Measurements from ENCODE around the gene ADAMTS17. TPM values are rescaled to one million over a fixed set of nuclear protein-coding genes. Genes with fewer than 3 reads are reported as not detected.

ADAMTS17 gene
- total and polyA plus RNA-seq, 9 donors = 3.1 to 8.2 (median 5.2) TPM

DNA sequence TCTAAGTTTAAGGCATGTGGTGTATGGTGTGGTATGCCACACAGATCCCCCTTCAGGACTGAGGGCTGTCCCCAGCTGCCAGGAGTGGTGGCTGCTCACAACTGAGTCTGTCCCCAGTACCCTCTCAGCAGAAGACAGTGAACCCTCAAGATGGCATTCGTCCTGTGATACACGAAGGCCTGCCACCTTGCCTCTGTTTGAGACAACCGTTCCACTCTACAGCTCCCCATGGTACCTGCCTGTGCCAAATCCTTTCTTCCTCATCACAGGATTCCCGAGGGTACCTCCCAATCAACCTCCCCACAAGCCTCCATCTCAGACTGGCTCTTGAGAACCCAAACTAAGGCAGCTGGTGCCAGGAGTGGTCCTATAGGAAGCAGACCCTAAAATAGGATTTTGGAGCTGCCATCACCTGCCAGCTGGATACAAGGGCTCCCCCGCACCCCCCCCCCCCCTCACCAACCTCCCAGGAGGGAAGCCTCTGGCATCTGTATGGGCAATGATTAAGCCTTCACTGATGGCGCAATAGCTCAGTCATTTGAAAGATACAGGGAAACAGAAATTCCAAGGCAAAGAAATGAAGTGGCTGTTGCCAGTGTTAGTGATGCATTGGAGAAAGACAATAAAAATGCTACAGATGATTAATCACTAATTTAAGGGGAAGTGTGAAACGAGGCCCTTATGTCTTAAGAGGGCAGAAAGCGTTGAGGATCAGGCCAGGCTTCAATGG lies 378.5 kb downstream of the ADAMTS17 start:
- 62% methylated on average over 5 of the region's 8 CpGs for WGBS (ENCODE audit: insufficient coverage)
- Histone ChIP-seq H3K27me3 (ENCODE audit: control insufficient read depth, insufficient read depth, low read length) (no peaks in the 10 kb centered on the region), H3K4me1 (ENCODE audit: control insufficient read depth, insufficient read depth, low read length) (peaks cover 5% of the 10 kb centered on the region), H3K36me3 (ENCODE audit: control insufficient read depth, insufficient read depth, low read length) (no peaks in the 10 kb centered on the region), H3K4me3 (ENCODE audit: low read length) (no peak overlapping the region), H3K9me3 (replicated peaks; ENCODE audit: control insufficient read depth, low read depth, low read length) (no peaks in the 10 kb centered on the region), H3K27ac (ENCODE audit: low read length) (no peak overlapping the region)
- DNase-seq = no peak

DNA sequence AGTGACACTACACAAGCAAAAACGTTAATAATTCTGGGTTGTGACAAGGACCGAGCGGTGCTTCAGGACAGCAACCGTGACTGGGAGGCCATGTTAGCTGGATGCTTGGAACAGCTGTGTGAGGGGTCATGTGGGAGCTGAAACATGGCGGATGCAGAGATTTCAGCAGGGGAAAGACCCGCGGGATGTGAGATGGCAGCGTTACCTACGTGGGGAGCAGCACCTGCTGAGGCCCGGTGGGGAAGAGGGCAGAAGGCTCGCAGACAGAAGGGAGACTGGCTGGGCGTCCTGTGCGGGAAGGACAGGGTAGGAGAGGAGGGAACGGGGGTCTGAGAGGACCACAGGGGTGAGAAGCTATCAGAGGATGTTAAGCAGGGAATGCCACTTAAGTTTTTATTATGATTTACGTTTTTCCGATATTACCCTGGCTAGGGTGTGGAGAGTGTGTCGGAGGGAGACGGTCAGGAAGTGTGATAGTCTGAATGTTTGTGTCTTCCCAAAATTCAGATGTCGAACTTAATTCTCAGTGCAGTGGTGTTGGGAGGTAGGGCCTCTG lies 379.7 kb downstream of the ADAMTS17 start:
- H3K36me3 ChIP-seq (ENCODE audit: control insufficient read depth, insufficient read depth, low read length) = no peaks in the 10 kb centered on the region
- peaks cover 3% of the 10 kb centered on the region for H3K4me1 ChIP-seq (ENCODE audit: control insufficient read depth, insufficient read depth, low read length)
- H3K4me3 ChIP-seq (ENCODE audit: low read length) = no peak overlapping the region
- H3K27me3 ChIP-seq (ENCODE audit: control insufficient read depth, insufficient read depth, low read length) = no peaks in the 10 kb centered on the region
- H3K9me3 ChIP-seq (replicated peaks; ENCODE audit: control insufficient read depth, low read depth, low read length) = no peaks in the 10 kb centered on the region
- DNase-seq = no peak
- H3K27ac ChIP-seq (ENCODE audit: low read length) = no peak overlapping the region
- 86% methylated on average over 19 of the region's 19 CpGs for WGBS (ENCODE audit: insufficient coverage)

DNA sequence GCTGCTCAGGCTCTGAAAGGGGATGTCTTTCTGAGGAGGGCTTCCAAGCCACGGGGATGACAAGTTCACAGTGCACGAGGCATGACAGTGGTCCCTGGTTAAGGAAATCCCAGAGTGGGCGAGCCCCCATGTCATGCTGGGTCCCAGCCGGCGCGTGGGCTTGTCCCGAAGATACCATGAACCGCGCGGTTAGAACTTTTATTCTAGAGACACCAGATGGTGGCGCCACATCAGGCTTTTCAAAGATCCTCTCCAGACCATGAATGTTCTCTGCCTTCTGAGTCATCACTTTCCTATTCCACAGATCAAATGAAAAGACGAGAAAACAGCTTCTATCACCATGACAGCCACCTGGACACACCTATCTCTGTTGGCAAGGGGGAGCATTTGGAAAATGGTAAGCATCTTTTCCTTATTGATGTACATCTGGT lies 380.7 kb downstream of the ADAMTS17 start:
- Histone ChIP-seq H3K36me3 (ENCODE audit: control insufficient read depth, insufficient read depth, low read length) (no peaks in the 10 kb centered on the region), H3K9me3 (replicated peaks; ENCODE audit: control insufficient read depth, low read depth, low read length) (no peaks in the 10 kb centered on the region), H3K27me3 (ENCODE audit: control insufficient read depth, insufficient read depth, low read length) (no peaks in the 10 kb centered on the region), H3K4me3 (ENCODE audit: low read length) (no peak overlapping the region), H3K27ac (ENCODE audit: low read length) (no peak overlapping the region), H3K4me1 (ENCODE audit: control insufficient read depth, insufficient read depth, low read length) (peaks cover 3% of the 10 kb centered on the region)
- 65% methylated on average over 11 of the region's 12 CpGs for WGBS (ENCODE audit: insufficient coverage)
- no peak for DNase-seq

DNA sequence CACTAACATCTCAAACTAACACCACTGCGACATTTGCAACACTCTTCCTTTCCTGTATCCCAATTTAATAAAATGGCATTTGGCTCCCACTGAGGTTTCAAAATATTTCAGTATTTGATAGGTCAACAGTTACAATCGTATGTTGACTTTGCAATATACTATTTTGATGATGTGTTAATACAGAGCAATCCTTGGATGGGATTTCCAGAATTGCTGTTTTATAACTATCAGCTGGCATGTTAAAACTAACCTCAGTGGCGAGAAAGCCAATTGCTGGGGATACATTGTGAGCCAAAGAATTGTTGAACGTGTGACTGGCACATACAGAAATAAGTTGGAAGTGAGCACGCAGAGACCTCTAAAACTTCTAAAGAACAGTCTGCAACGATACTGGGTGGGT lies 382.4 kb downstream of the ADAMTS17 start:
- 67% methylated on average over 2 of the region's 6 CpGs for WGBS (ENCODE audit: insufficient coverage)

DNA sequence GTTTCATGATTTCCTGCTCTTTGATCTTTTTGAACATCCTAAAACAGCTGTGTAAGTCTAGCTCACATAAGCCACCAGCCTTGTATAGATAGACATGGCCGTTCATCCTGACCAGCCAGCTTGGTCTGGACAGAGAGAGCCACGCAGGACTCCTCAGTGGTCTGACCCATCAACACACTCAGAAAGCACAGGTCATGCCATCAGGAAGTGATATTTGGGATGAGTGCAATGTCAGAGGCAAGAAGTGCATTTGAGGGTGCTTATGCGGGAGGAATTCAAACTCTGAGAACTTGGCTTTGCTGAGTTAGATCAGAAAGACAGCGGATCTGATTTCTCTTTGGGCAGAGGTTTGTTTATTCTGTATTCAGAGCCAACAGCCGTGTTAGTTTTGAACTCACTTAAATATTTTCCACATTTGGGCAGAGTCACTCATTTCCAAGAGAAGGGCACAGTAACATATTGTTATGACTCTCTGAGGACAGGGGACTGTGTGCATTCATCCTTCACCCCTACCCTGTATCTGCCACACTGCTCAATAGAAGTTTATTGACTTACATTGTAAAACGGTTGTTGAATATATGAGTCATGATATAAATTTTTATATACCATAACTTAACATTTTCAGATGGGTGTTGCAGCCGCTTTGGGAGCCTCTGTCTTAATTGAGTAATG lies 383.2 kb downstream of the ADAMTS17 start:
- Histone ChIP-seq H3K27ac (ENCODE audit: low read length) (no peak overlapping the region), H3K27me3 (ENCODE audit: control insufficient read depth, insufficient read depth, low read length) (no peaks in the 10 kb centered on the region), H3K36me3 (ENCODE audit: control insufficient read depth, insufficient read depth, low read length) (no peaks in the 10 kb centered on the region), H3K4me3 (ENCODE audit: low read length) (no peak overlapping the region), H3K9me3 (replicated peaks; ENCODE audit: control insufficient read depth, low read depth, low read length) (no peaks in the 10 kb centered on the region), H3K4me1 (ENCODE audit: control insufficient read depth, insufficient read depth, low read length) (peaks cover 18% of the 10 kb centered on the region)
- WGBS (ENCODE audit: insufficient coverage) = 86% methylated on average over 1 of the region's 7 CpGs
- DNase-seq = no peak

More for the DNA sequence above, 382.4 kb downstream of the ADAMTS17 start:
- no peak overlapping the region for H3K4me3 ChIP-seq (ENCODE audit: low read length)
- peaks cover 14% of the 10 kb centered on the region for H3K4me1 ChIP-seq (ENCODE audit: control insufficient read depth, insufficient read depth, low read length)
- H3K36me3 ChIP-seq (ENCODE audit: control insufficient read depth, insufficient read depth, low read length) = no peaks in the 10 kb centered on the region
- no peaks in the 10 kb centered on the region for H3K9me3 ChIP-seq (replicated peaks; ENCODE audit: control insufficient read depth, low read depth, low read length)
- H3K27me3 ChIP-seq (ENCODE audit: control insufficient read depth, insufficient read depth, low read length) = no peaks in the 10 kb centered on the region
- H3K27ac ChIP-seq (ENCODE audit: low read length) = no peak overlapping the region
- no peak for DNase-seq

DNA sequence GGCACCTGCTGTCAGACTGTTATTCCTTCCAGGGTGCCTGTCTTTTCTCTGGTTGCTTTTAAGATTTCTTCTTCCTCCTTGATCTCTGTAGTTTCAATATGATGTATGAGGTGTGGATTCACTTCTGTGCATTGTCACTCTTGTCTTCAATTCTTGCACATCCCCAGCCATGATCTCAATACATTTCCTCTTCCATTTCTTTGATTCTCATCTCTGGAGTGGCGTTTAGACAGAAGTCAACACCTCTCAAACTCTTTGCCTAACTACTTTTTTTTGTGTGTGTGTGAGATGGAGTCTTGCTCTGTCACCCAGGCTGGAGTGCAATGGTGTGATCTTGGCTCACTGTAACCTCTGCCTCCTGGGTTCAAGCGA lies 384.1 kb downstream of the ADAMTS17 start:
- H3K4me3 ChIP-seq (ENCODE audit: low read length) = no peak overlapping the region
- no peaks in the 10 kb centered on the region for H3K9me3 ChIP-seq (replicated peaks; ENCODE audit: control insufficient read depth, low read depth, low read length)
- WGBS (ENCODE audit: insufficient coverage) = no CpG with 5 or more reads among the region's 2 CpGs

DNA sequence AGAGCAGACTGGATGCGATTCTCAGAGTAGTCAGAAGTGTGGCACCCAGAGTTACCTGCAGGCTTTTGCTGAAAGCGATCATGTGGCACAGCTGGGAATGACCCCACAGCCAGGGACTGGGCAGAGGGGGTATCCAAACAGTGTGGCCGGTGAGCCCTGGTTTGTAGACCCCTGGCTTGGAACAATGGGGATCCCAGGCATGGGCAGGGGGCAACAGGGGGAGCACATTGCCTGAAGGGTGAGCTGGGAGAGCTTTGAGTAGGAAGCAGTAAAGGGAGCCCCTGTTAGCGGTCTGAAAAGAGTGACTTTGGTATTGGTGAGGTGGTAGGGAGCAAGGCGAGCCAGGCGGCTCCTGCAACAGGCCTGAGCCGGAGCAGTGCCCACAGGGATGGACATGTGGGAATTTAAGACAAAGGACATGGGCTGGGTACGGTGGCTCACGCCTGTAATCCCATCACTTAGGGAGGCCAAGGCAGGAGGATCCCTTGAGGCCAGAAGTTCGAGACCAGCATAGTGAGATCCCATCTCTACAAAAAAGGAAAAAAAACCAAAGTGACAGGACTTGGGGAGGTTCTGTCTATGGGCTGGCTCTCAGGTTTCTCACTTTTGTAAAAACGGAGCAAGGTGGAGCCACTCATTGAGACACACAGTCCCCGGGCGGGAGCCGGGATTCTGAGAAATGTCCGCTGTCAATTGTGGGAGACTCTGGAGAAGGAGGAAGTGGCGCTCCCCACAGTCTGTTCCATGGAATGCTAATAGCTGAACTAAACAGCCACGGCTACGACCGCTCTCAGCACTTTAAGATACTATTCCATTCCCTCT lies 384.7 kb downstream of the ADAMTS17 start:
- Histone ChIP-seq H3K4me3 (ENCODE audit: low read length) (no peak overlapping the region), H3K4me1 (ENCODE audit: control insufficient read depth, insufficient read depth, low read length) (peaks cover 23% of the 10 kb centered on the region), H3K27ac (ENCODE audit: low read length) (no peak overlapping the region), H3K27me3 (ENCODE audit: control insufficient read depth, insufficient read depth, low read length) (no peaks in the 10 kb centered on the region), H3K9me3 (replicated peaks; ENCODE audit: control insufficient read depth, low read depth, low read length) (no peaks in the 10 kb centered on the region), H3K36me3 (ENCODE audit: control insufficient read depth, insufficient read depth, low read length) (no peaks in the 10 kb centered on the region)
- WGBS (ENCODE audit: insufficient coverage) = 88% methylated on average over 8 of the region's 19 CpGs
- DNase-seq = no peak

More for the DNA sequence above, 384.1 kb downstream of the ADAMTS17 start:
- DNase-seq = no peak
- no peaks in the 10 kb centered on the region for H3K36me3 ChIP-seq (ENCODE audit: control insufficient read depth, insufficient read depth, low read length)
- no peak overlapping the region for H3K27ac ChIP-seq (ENCODE audit: low read length)
- no peaks in the 10 kb centered on the region for H3K27me3 ChIP-seq (ENCODE audit: control insufficient read depth, insufficient read depth, low read length)
- peaks cover 20% of the 10 kb centered on the region for H3K4me1 ChIP-seq (ENCODE audit: control insufficient read depth, insufficient read depth, low read length)

DNA sequence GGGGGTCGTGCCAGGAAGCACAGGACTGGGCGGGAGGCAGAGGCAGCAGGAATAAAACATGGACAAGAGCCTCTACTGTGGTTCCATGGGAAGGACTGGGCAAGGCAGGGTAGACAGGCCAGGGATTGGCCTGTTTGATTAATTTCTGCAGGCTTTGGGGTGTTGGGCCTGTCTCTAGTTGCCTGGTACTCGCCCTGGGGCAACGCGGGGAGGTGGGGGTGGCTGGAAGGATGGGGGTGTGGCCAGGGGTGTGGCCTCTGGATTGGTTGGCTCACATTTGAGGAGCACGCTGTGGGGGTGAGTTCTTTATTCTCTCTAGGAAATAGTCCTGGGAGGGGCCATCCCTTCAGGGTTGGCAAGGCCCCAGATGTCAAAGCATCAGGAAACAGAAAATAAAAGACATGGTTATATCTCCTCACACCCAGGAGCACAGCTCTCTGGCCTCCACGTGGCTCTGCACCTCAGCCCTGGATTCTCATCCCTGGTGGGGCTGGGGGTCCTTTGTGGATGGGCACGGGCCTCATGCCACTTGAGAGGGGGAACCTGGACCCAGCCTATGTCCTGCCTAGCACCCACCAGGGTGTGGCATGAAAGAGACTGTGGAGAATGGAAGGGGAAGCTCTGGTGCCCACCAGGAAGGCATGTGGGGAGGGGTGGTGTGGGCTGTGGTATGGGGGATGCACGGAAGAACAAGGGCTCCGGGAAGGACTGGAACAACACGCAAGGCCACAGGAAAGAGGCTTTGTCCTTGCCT lies 385.6 kb downstream of the ADAMTS17 start:
- Histone ChIP-seq H3K4me3 (ENCODE audit: low read length) (no peak overlapping the region), H3K36me3 (ENCODE audit: control insufficient read depth, insufficient read depth, low read length) (no peaks in the 10 kb centered on the region), H3K4me1 (ENCODE audit: control insufficient read depth, insufficient read depth, low read length) (peaks cover 23% of the 10 kb centered on the region), H3K27me3 (ENCODE audit: control insufficient read depth, insufficient read depth, low read length) (no peaks in the 10 kb centered on the region), H3K9me3 (replicated peaks; ENCODE audit: control insufficient read depth, low read depth, low read length) (no peaks in the 10 kb centered on the region), H3K27ac (ENCODE audit: low read length) (no peak overlapping the region)
- no peak for DNase-seq
- 83% methylated on average over 6 of the region's 11 CpGs for WGBS (ENCODE audit: insufficient coverage)

DNA sequence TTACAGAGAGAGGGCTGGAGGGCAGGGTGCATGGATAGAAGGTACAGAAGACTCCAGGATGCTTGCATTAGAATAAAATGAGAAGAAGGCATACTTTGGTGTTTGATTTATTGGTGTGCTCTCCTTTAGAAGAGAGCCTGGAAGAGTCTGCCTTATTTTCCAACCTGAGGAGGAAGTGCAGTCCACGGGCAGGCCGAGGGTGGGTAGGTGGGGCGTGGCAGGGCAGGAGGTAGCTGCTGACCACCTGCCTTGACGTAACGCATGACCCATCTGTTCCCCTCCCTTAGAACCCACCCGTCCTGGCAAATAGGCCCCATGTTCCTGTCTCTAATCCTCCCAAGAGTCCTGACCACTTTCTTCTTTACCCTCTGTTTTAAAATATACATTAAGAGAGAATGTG lies 386.2 kb downstream of the ADAMTS17 start:
- no CpG with 5 or more reads among the region's 6 CpGs for WGBS (ENCODE audit: insufficient coverage)
- Histone ChIP-seq H3K27me3 (ENCODE audit: control insufficient read depth, insufficient read depth, low read length) (no peaks in the 10 kb centered on the region), H3K36me3 (ENCODE audit: control insufficient read depth, insufficient read depth, low read length) (no peaks in the 10 kb centered on the region), H3K4me3 (ENCODE audit: low read length) (no peak overlapping the region), H3K27ac (ENCODE audit: low read length) (no peak overlapping the region), H3K4me1 (ENCODE audit: control insufficient read depth, insufficient read depth, low read length) (peaks cover 23% of the 10 kb centered on the region), H3K9me3 (replicated peaks; ENCODE audit: control insufficient read depth, low read depth, low read length) (no peaks in the 10 kb centered on the region)
- no peak for DNase-seq
